ENCODE measurements around the gene KRT34. TPM values are rescaled to one million over a fixed set of nuclear protein-coding genes. Genes with fewer than 3 reads are reported as not detected.

Gene KRT34
- total and polyA plus RNA-seq, 2 experiments from 2014 or later: 0.20 TPM; not detected in 1

- H3K27me3 ChIP-seq: no peaks in the 10 kb centered on the region
- 86% methylated on average over 7 of the region's 7 CpGs for WGBS (ENCODE audit: low lambda C conversion rate, missing lambda C conversion rate)
- TF ChIP-seq EZH2phosphoT487 (IDR thresholded peaks at IDR 0.05; ENCODE audit: low read depth, severe bottlenecking, unreplicated experiment): no peak
- TF ChIP-seq EZH2 (IDR thresholded peaks at IDR 0.05; ENCODE audit: borderline replicate concordance): no peak
- TF ChIP-seq, protein P1, sequence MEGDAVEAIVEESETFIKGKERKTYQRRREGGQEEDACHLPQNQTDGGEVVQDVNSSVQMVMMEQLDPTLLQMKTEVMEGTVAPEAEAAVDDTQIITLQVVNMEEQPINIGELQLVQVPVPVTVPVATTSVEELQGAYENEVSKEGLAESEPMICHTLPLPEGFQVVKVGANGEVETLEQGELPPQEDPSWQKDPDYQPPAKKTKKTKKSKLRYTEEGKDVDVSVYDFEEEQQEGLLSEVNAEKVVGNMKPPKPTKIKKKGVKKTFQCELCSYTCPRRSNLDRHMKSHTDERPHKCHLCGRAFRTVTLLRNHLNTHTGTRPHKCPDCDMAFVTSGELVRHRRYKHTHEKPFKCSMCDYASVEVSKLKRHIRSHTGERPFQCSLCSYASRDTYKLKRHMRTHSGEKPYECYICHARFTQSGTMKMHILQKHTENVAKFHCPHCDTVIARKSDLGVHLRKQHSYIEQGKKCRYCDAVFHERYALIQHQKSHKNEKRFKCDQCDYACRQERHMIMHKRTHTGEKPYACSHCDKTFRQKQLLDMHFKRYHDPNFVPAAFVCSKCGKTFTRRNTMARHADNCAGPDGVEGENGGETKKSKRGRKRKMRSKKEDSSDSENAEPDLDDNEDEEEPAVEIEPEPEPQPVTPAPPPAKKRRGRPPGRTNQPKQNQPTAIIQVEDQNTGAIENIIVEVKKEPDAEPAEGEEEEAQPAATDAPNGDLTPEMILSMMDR (IDR thresholded peaks at IDR 0.05; ENCODE audit: poor library complexity): no peak
- no peaks in the 10 kb centered on the region for H3K79me2 ChIP-seq
- no peaks in the 10 kb centered on the region for H3K36me3 ChIP-seq (replicated peaks; ENCODE audit: insufficient read depth, low read depth)
- H3K9me3 ChIP-seq (ENCODE audit: low read depth): no peaks in the 10 kb centered on the region
- H2AFZ ChIP-seq: no peak overlapping the region
- H4K20me1 ChIP-seq (ENCODE audit: insufficient read depth, poor library complexity, severe bottlenecking): no peaks in the 10 kb centered on the region
- no peak overlapping the region for H3K4me2 ChIP-seq
- peaks cover 4% of the 10 kb centered on the region for H3K4me1 ChIP-seq (ENCODE audit: insufficient read depth)
- H3K9me2 ChIP-seq (replicated peaks; ENCODE audit: insufficient read depth): no peaks in the 10 kb centered on the region
- no peak for DNase-seq (ENCODE audit: low spot score)
- H3K4me3 ChIP-seq: no peak overlapping the region
- H3K27ac ChIP-seq: no peak overlapping the region
These were observed 40.9 kb downstream of the KRT34 start for GRCh38 chr17:41340934-41341861.

DNA sequence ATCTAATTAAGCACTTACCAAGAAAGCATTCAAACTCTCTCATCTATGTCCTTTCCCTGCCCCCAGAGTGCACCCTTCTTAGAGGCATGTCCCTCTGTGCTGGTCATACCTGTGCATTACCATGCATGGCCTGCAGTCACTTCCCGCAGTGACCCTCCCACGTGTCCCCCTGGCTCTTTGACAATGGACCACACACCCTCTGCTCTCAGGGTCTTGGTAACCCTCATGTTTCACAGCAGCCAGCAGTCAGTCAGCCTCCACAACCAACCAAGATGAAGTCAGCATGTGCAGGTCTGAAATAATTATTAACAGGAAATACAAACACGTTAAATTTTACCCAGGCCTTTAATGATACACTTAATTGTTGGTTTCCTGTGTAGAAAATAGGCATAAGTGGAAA lies 41.6 kb downstream of the KRT34 start:
- DNase-seq (ENCODE audit: low spot score): no peak
- Histone ChIP-seq H3K4me2 (no peak overlapping the region), H2AFZ (no peak overlapping the region), H3K79me2 (no peaks in the 10 kb centered on the region), H3K27me3 (no peaks in the 10 kb centered on the region), H3K4me3 (no peak overlapping the region), H3K27ac (no peak overlapping the region), H3K4me1 (ENCODE audit: insufficient read depth) (peaks cover 4% of the 10 kb centered on the region), H4K20me1 (ENCODE audit: insufficient read depth, poor library complexity, severe bottlenecking) (no peaks in the 10 kb centered on the region), H3K9me2 (replicated peaks; ENCODE audit: insufficient read depth) (no peaks in the 10 kb centered on the region), H3K9me3 (ENCODE audit: low read depth) (no peaks in the 10 kb centered on the region), H3K36me3 (replicated peaks; ENCODE audit: insufficient read depth, low read depth) (no peaks in the 10 kb centered on the region)
- WGBS (ENCODE audit: low lambda C conversion rate, missing lambda C conversion rate): 68% methylated on average over 3 of the region's 3 CpGs
- TF ChIP-seq, protein P1 (IDR thresholded peaks at IDR 0.05; ENCODE audit: poor library complexity): no peak
- TF ChIP-seq EZH2phosphoT487 (IDR thresholded peaks at IDR 0.05; ENCODE audit: low read depth, severe bottlenecking, unreplicated experiment) (no peak), EZH2 (IDR thresholded peaks at IDR 0.05; ENCODE audit: borderline replicate concordance) (no peak)

- WGBS (ENCODE audit: low lambda C conversion rate, missing lambda C conversion rate): 59% methylated on average over 2 of the region's 2 CpGs
- H3K9me2 ChIP-seq (replicated peaks; ENCODE audit: insufficient read depth): no peaks in the 10 kb centered on the region
- DNase-seq (ENCODE audit: low spot score): no peak
- no peaks in the 10 kb centered on the region for H3K9me3 ChIP-seq (ENCODE audit: low read depth)
- TF ChIP-seq, protein P1 (IDR thresholded peaks at IDR 0.05; ENCODE audit: poor library complexity): no peak
- TF ChIP-seq EZH2 (IDR thresholded peaks at IDR 0.05; ENCODE audit: borderline replicate concordance) (no peak), EZH2phosphoT487 (IDR thresholded peaks at IDR 0.05; ENCODE audit: low read depth, severe bottlenecking, unreplicated experiment) (no peak)
- no peaks in the 10 kb centered on the region for H3K36me3 ChIP-seq (replicated peaks; ENCODE audit: insufficient read depth, low read depth)
- H3K4me3 ChIP-seq: no peak overlapping the region
- H3K4me1 ChIP-seq (ENCODE audit: insufficient read depth): peaks cover 4% of the 10 kb centered on the region
- no peaks in the 10 kb centered on the region for H3K79me2 ChIP-seq
- H3K27me3 ChIP-seq: no peaks in the 10 kb centered on the region
- H3K27ac ChIP-seq: no peak overlapping the region
- H2AFZ ChIP-seq: no peak overlapping the region
- H3K4me2 ChIP-seq: no peak overlapping the region
- no peaks in the 10 kb centered on the region for H4K20me1 ChIP-seq (ENCODE audit: insufficient read depth, poor library complexity, severe bottlenecking)
These were observed 42.4 kb downstream of the KRT34 start for GRCh38 chr17:41339571-41340172.

All from hepatocyte (in vitro differentiated cells).